ENCODE measurements around the gene CAMK2N2. TPM values are rescaled to one million over a fixed set of nuclear protein-coding genes. Genes with fewer than 3 reads are reported as not detected.
A peak's percentile ranks its signal among the peaks of the same experiment; 100 is the strongest.

CAMK2N2 gene
- total RNA-seq, 6 experiments from 2014 or later = 0.21 to 0.42 (median 0.24) TPM; not detected in 3

GRCh38 chr3:184305577-184305976 lies 44.2 kb upstream of the CAMK2N2 start:
- 45% methylated on average over 1 of the region's 1 CpG for WGBS (ENCODE audit: insufficient coverage, low coverage, low lambda C conversion rate, missing lambda C conversion rate)
- DNase-seq (no peak), ATAC-seq (peak; percentile 43 to 58 (median 46))
- Histone ChIP-seq H3K27ac (no peak overlapping the region), H3K9me3 (no peaks in the 10 kb centered on the region), H3K27me3 (no peaks in the 10 kb centered on the region), H3K36me3 (peaks cover 16 to 79% (median 44%) of the 10 kb centered on the region in 4 donors), H3K4me1 (no peaks in the 10 kb centered on the region), H3K4me3 (no peak overlapping the region)
- intact Hi-C loops (cut with DNase I) = loop anchor here in 1 of 2 donors (10.0 kb wide), 1 partner anchor 141 kb away; no protein-coding TSS in a partner anchor
- no peak for TF ChIP-seq POLR2A (IDR thresholded peaks at IDR 0.05)
- TF ChIP-seq, protein P1, sequence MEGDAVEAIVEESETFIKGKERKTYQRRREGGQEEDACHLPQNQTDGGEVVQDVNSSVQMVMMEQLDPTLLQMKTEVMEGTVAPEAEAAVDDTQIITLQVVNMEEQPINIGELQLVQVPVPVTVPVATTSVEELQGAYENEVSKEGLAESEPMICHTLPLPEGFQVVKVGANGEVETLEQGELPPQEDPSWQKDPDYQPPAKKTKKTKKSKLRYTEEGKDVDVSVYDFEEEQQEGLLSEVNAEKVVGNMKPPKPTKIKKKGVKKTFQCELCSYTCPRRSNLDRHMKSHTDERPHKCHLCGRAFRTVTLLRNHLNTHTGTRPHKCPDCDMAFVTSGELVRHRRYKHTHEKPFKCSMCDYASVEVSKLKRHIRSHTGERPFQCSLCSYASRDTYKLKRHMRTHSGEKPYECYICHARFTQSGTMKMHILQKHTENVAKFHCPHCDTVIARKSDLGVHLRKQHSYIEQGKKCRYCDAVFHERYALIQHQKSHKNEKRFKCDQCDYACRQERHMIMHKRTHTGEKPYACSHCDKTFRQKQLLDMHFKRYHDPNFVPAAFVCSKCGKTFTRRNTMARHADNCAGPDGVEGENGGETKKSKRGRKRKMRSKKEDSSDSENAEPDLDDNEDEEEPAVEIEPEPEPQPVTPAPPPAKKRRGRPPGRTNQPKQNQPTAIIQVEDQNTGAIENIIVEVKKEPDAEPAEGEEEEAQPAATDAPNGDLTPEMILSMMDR (IDR thresholded peaks at IDR 0.05) = peak; percentile 27 to 48 (median 36)

DNA sequence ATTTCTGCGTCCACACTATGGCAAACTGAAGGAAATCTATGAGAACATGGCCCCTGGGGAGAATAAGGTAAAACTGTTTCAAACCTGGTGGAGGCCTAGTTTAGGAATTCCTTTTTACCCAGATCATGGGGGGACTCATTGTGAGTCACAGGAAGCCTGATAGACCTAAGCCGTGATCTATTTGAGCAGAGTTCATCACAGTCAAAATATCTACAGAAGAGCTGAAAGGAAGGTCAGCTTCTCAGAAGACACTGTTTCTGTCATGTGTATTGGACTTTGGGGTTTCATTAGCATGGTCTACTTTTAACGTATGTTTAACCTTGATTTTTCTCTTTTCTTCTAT lies 39.0 kb upstream of the CAMK2N2 start:
- no peak for DNase-seq
- ATAC-seq = no peak
- H3K27ac ChIP-seq = no peak overlapping the region
- intact Hi-C loops (cut with DNase I) = loop anchor here in 1 of 2 donors (10.0 kb wide), 1 partner anchor 136 kb away; no protein-coding TSS in a partner anchor
- H3K27me3 ChIP-seq = no peaks in the 10 kb centered on the region
- H3K36me3 ChIP-seq = peaks cover 8 to 49% (median 25%) of the 10 kb centered on the region in 4 donors
- WGBS (ENCODE audit: insufficient coverage, low coverage, low lambda C conversion rate, missing lambda C conversion rate) = 67% methylated on average over 3 of the region's 3 CpGs
- peak overlapping the region in 2 of 3 donors; percentile 69 to 99 for H3K4me3 ChIP-seq
- H3K4me1 ChIP-seq = peaks cover 0 to 8% (median 6%) of the 10 kb centered on the region in 4 donors
- H3K9me3 ChIP-seq = no peaks in the 10 kb centered on the region
- no peak for TF ChIP-seq POLR2A (IDR thresholded peaks at IDR 0.05)
- TF ChIP-seq, protein P1 (IDR thresholded peaks at IDR 0.05) = no peak

DNA sequence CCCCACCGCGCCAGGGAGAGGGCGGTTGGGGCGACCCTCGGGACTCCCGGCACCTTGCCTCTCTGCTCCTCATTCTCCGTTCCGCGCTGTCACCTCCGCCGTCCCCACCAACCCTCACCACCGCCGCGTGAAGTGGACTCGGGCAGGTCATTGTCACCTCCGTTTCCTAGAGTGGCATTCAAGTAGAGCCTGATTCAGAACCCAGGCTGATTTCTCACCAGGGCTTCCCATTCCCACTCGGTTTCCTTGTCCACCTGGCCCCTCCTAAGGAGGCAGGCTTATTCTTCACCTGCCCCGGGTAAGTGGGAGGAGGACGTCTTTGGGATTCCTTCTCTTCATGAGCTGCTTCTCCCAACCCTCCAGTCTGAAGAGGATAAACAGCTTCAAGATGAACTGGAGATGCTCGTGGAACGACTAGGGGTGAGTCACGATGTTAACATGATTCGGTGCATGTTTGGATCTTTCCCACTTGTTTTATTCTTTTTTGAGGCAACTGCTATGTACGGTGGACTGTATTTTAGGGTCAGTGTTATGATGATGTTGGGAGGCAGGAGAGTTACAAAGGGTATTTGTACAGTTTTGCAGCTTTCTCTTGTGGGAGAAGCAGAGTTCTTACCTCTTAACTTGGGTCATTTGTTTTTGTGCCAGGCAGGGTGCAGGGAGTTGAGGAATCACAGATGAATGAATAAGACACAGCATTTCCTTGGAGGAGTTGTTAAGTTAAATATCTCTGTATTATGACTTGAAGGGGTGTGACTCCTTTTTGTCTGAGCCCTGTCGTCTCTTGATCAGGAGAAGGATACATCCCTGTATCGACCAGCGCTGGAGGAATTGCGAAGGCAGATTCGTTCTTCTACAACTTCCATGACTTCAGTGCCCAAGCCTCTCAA lies 38.4 kb upstream of the CAMK2N2 start:
- H3K4me3 ChIP-seq = peak overlapping the region; percentile 69 to 99 (median 92)
- H3K9me3 ChIP-seq = no peaks in the 10 kb centered on the region
- DNase-seq = no peak
- H3K27ac ChIP-seq = peak overlapping the region in 2 of 3 donors; percentile 40 to 50
- no peaks in the 10 kb centered on the region for H3K27me3 ChIP-seq
- peaks cover 0 to 8% (median 6%) of the 10 kb centered on the region in 4 donors for H3K4me1 ChIP-seq
- intact Hi-C loops (cut with DNase I) = loop anchor here in 1 of 2 donors (10.0 kb wide), 2 partner anchors 135 to 405 kb away; no protein-coding TSS in a partner anchor
- WGBS (ENCODE audit: insufficient coverage, low coverage, low lambda C conversion rate, missing lambda C conversion rate) = 11% methylated on average over 21 of the region's 29 CpGs
- no peak for ATAC-seq
- TF ChIP-seq, protein P1 (IDR thresholded peaks at IDR 0.05) = no peak
- no peak for TF ChIP-seq POLR2A (IDR thresholded peaks at IDR 0.05)
- H3K36me3 ChIP-seq = peaks cover 8 to 43% (median 24%) of the 10 kb centered on the region in 4 donors

GRCh38 chr3:184298759-184299487 lies 37.6 kb upstream of the CAMK2N2 start, which contains the start of gene PSMD2:
Gene PSMD2, plus strand, starts transcription at chr3:184299241. Its CDS starts 26 bp downstream, at chr3:184299267.
- peak; percentile 98 to 99 (median 98) for ATAC-seq
- TF ChIP-seq POLR2A (IDR thresholded peaks at IDR 0.05) = peak; percentile 73
- TF ChIP-seq, protein P1 (IDR thresholded peaks at IDR 0.05) = no peak
- Histone ChIP-seq H3K27ac (peak within 1 kb of the TSS; percentile 50 to 80 (median 69)), H3K36me3 (peaks cover 8 to 35% (median 20%) of the 10 kb centered on the region in 4 donors), H3K9me3 (no peaks in the 10 kb centered on the region), H3K27me3 (no peaks in the 10 kb centered on the region), H3K4me1 (peaks cover 0 to 8% (median 6%) of the 10 kb centered on the region in 4 donors), H3K4me3 (peak within 1 kb of the TSS; percentile 69 to 99 (median 92))
- intact Hi-C loops (cut with DNase I) = loop anchor here in 1 of 2 donors (10.0 kb wide), 1 partner anchor 404 kb away; no protein-coding TSS in a partner anchor
- 1% methylated on average over 17 of the region's 78 CpGs for WGBS (ENCODE audit: insufficient coverage, low coverage, low lambda C conversion rate, missing lambda C conversion rate)
- peak; percentile 98 to 99 (median 99) for DNase-seq

Measured in right lobe of liver (tissue), 6 donors.